GM23248 (cell line): ENCODE data around the gene ATF6. TPM values are rescaled to one million over a fixed set of nuclear protein-coding genes. Genes with fewer than 3 reads are reported as not detected.

Experiments
- DNase-seq: peaks from one replicate; pipeline ENCODE4 v3.0.0-alpha.2; 2015
- H2AFZ ChIP-seq: fragments of 200-600 bp; sonication (generic); 2 replicates; pipeline ENCODE4 v1.6.1; 2016; ENCODE audit warnings: antibody characterized with exemption
- H3F3A ChIP-seq: fragments of 200-600 bp; sonication (generic); 2 replicates; pipeline ENCODE4 v1.6.1; 2016; ENCODE audit warnings: mild to moderate bottlenecking, antibody characterized with exemption, mixed run types; ENCODE audit not compliant: insufficient read depth
- H3K27ac ChIP-seq: fragments of 200-600 bp; sonication (generic); 2 replicates; pipeline ENCODE4 v1.5.1; 2016; ENCODE audit warnings: mild to moderate bottlenecking
- H3K27me3 ChIP-seq: fragments of 200-600 bp; sonication (generic); replicated peaks from 2 replicates; pipeline ENCODE4 v1.6.1; 2016; ENCODE audit warnings: mild to moderate bottlenecking; ENCODE audit not compliant: insufficient read depth
- H3K36me3 ChIP-seq: fragments of 200-600 bp; sonication (generic); 2 replicates; pipeline ENCODE4 v1.6.1; 2016; ENCODE audit warnings: low read depth, mild to moderate bottlenecking
- H3K4me1 ChIP-seq: fragments of 200-600 bp; sonication (generic); 2 replicates; pipeline ENCODE4 v1.6.1; 2016; ENCODE audit warnings: mild to moderate bottlenecking; ENCODE audit not compliant: insufficient read depth
- H3K4me2 ChIP-seq: fragments of 200-600 bp; sonication (generic); one replicate; pipeline ENCODE4 v1.6.1; 2016; ENCODE audit warnings: mild to moderate bottlenecking; ENCODE audit not compliant: unreplicated experiment
- H3K4me3 ChIP-seq: fragments of 200-600 bp; sonication (generic); 2 replicates; pipeline ENCODE4 v1.5.1; 2016; ENCODE audit warnings: mild to moderate bottlenecking
- H3K79me2 ChIP-seq: fragments of 200-600 bp; sonication (generic); 2 replicates; pipeline ENCODE4 v1.6.1; 2016; ENCODE audit warnings: mild to moderate bottlenecking; ENCODE audit not compliant: insufficient read depth
- H3K9ac ChIP-seq: fragments of 200-600 bp; sonication (generic); 2 replicates; pipeline ENCODE4 v1.6.1; 2016; ENCODE audit warnings: mild to moderate bottlenecking
- H3K9me2 ChIP-seq: fragments of 200-600 bp; sonication (generic); 2 replicates; pipeline ENCODE4 v1.6.1; 2016; ENCODE audit warnings: mixed run types, mild to moderate bottlenecking, moderate library complexity; ENCODE audit not compliant: insufficient read depth
- H3K9me3 ChIP-seq: fragments of 200-600 bp; sonication (generic); one replicate; pipeline ENCODE4 v1.6.1; 2017; ENCODE audit warnings: low read depth
- H4K20me1 ChIP-seq: fragments of 200-600 bp; sonication (generic); 2 replicates; pipeline ENCODE4 v1.6.0; 2016; ENCODE audit not compliant: insufficient read depth
- EZH2 ChIP-seq: fragments of 200-600 bp; sonication (generic); IDR thresholded peaks from 2 replicates; pipeline ENCODE4 v1.6.1; 2018; ENCODE audit warnings: antibody characterized with exemption, mild to moderate bottlenecking; ENCODE audit not compliant: insufficient read depth, poor library complexity, severe bottlenecking
- EZH2phosphoT487 ChIP-seq: fragments of 200-600 bp; sonication (generic); IDR thresholded peaks from 2 replicates; pipeline ENCODE4 v1.6.1; 2018; ENCODE audit warnings: antibody characterized with exemption, moderate library complexity, mild to moderate bottlenecking, low read depth; ENCODE audit not compliant: insufficient read depth
- WGBS, 2 experiments: methylation state at CpG; one replicate each; pipeline ENCODE4 v1.1.6; 2015 to 2017; ENCODE audit warnings: low lambda C conversion rate in 2 of 2, low coverage in 1 of 2; ENCODE audit errors: missing lambda C conversion rate in 2 of 2; 5-methylcytosine and 5-hydroxymethylcytosine counted together
- in situ Hi-C: fragments of 300-500 bp; cut with MboI; formaldehyde crosslinking; loops from 2 replicates; pipeline ENCODE4 v1.15.0; 2020
- polyA plus RNA-seq: library from polyadenylated mRNA; unstranded; fragments of >200 nt; fragmentation: Nextera tagmentation; extraction: Ambion mirVana; gene quantifications from 2 replicates; pipeline ENCODE4 v1.2.1, GENCODE V29; 2016
- total RNA-seq: library from RNA; depleted of rRNA; stranded (reverse); fragments of >200 nt; shearing (Covaris generic); gene quantifications from 2 replicates; pipeline ENCODE4 v1.2.3, GENCODE V29; 2014

The ATF6 gene
- total and polyA plus RNA-seq, 2 experiments from 2014 or later = 14.8 to 19.8 TPM

GRCh38 chr1:161725908-161726472 is 40.1 kb upstream of the ATF6 start:
- Histone ChIP-seq H3K27ac (peak overlapping the region; percentile 97), H3K9ac (peak overlapping the region; percentile 96), H3K79me2 (no peaks in the 10 kb centered on the region), H3K27me3 (no peaks in the 10 kb centered on the region), H4K20me1 (no peaks in the 10 kb centered on the region), H3F3A (peaks cover 42% of the 10 kb centered on the region), H3K9me3 (no peaks in the 10 kb centered on the region), H2AFZ (peak overlapping the region; percentile 74), H3K9me2 (no peaks in the 10 kb centered on the region), H3K36me3 (no peaks in the 10 kb centered on the region), H3K4me3 (peak overlapping the region; percentile 79), H3K4me2 (peak overlapping the region; percentile 88), H3K4me1 (peaks cover 46% of the 10 kb centered on the region)
- peak; percentile 80 for DNase-seq
- TF ChIP-seq EZH2 = no peak
- TF ChIP-seq EZH2phosphoT487 = no peak
- in situ Hi-C loops = no loop called here
- 2 to 3% methylated on average over 25 to 34 of the region's 34 CpGs for WGBS, 2 experiments

GRCh38 chr1:161726473-161727255 is 39.5 kb upstream of the ATF6 start:
- H2AFZ ChIP-seq = peak overlapping the region; percentile 74
- no peaks in the 10 kb centered on the region for H3K9me3 ChIP-seq
- no peaks in the 10 kb centered on the region for H3K27me3 ChIP-seq
- WGBS, 2 experiments = 0 to 2% methylated on average over 28 to 70 of the region's 83 CpGs
- peak overlapping the region; percentile 79 for H3K4me3 ChIP-seq
- TF ChIP-seq EZH2phosphoT487 (no peak), EZH2 (no peak)
- in situ Hi-C loops = no loop called here
- no peaks in the 10 kb centered on the region for H3K9me2 ChIP-seq
- no peaks in the 10 kb centered on the region for H3K79me2 ChIP-seq
- H3F3A ChIP-seq = peaks cover 35% of the 10 kb centered on the region
- DNase-seq = peak; percentile 88
- H3K36me3 ChIP-seq = no peaks in the 10 kb centered on the region
- H3K4me1 ChIP-seq = peaks cover 41% of the 10 kb centered on the region
- H4K20me1 ChIP-seq = no peaks in the 10 kb centered on the region
- peak overlapping the region; percentile 97 for H3K27ac ChIP-seq
- H3K9ac ChIP-seq = peak overlapping the region; percentile 96
- peak overlapping the region; percentile 88 for H3K4me2 ChIP-seq

- peaks cover 35% of the 10 kb centered on the region for H3K4me1 ChIP-seq
- H3K9ac ChIP-seq = peak overlapping the region; percentile 96
- H3K79me2 ChIP-seq = no peaks in the 10 kb centered on the region
- H3F3A ChIP-seq = peaks cover 35% of the 10 kb centered on the region
- H3K4me2 ChIP-seq = peak overlapping the region; percentile 77
- H3K9me3 ChIP-seq = no peaks in the 10 kb centered on the region
- peak overlapping the region; percentile 68 for H2AFZ ChIP-seq
- no peaks in the 10 kb centered on the region for H3K27me3 ChIP-seq
- WGBS, 2 experiments = 0 to 3% methylated on average over 34 to 38 of the region's 38 CpGs
- no peaks in the 10 kb centered on the region for H3K36me3 ChIP-seq
- in situ Hi-C loops = no loop called here
- peak; percentile 85 for DNase-seq
- H3K27ac ChIP-seq = peak overlapping the region; percentile 97
- peak overlapping the region; percentile 79 for H3K4me3 ChIP-seq
- TF ChIP-seq EZH2phosphoT487 = no peak
- no peak for TF ChIP-seq EZH2
- H3K9me2 ChIP-seq = no peaks in the 10 kb centered on the region
- no peaks in the 10 kb centered on the region for H4K20me1 ChIP-seq
These were observed 38.7 kb upstream of the ATF6 start for GRCh38 chr1:161727256-161727924.

- H3K79me2 ChIP-seq = no peaks in the 10 kb centered on the region
- peaks cover 39% of the 10 kb centered on the region for H3K4me1 ChIP-seq
- peaks cover 40% of the 10 kb centered on the region for H3F3A ChIP-seq
- no peak overlapping the region for H3K9ac ChIP-seq
- no peak for DNase-seq
- no peak overlapping the region for H3K4me2 ChIP-seq
- no peaks in the 10 kb centered on the region for H3K9me3 ChIP-seq
- H3K4me3 ChIP-seq = no peak overlapping the region
- WGBS, 2 experiments = 86 to 92% methylated on average over 6 to 7 of the region's 7 CpGs
- H3K36me3 ChIP-seq = no peaks in the 10 kb centered on the region
- no peak for TF ChIP-seq EZH2
- no peak for TF ChIP-seq EZH2phosphoT487
- H3K9me2 ChIP-seq = no peaks in the 10 kb centered on the region
- H3K27ac ChIP-seq = no peak overlapping the region
- in situ Hi-C loops = no loop called here
- no peaks in the 10 kb centered on the region for H4K20me1 ChIP-seq
- H3K27me3 ChIP-seq = no peaks in the 10 kb centered on the region
- H2AFZ ChIP-seq = no peak overlapping the region
These were observed 37.5 kb upstream of the ATF6 start for GRCh38 chr1:161728376-161729226.
